ENCODE data around the gene GPR26.

- TF ChIP-seq TAF1 (IDR thresholded peaks at IDR 0.05; ENCODE audit: low read depth) = no peak
- TF ChIP-seq TCF12 (IDR thresholded peaks at IDR 0.05; ENCODE audit: low read depth) = no peak
Measured at GRCh38 chr10:123663522-123663921, 2.6 kb upstream of the GPR26 start.
